H1 (cell line): ENCODE results near the gene CADM1. TPM values are rescaled to one million over a fixed set of nuclear protein-coding genes. Genes with fewer than 3 reads are reported as not detected.

Experiments used
- CTCF ChIA-PET: fragments of 300-600 bp; sonication (Branson Sonifier 250); formaldehyde crosslinking; loops from one replicate; lab custom pipeline; 2021; ENCODE audit not compliant: partially characterized antibody; lab: Charles Lee
- POLR2A ChIA-PET: fragments of 300-600 bp; sonication (Branson Sonifier 250); formaldehyde crosslinking; loops from one replicate; lab custom pipeline; 2021; ENCODE audit warnings: inconsistent platforms; ENCODE audit not compliant: partially characterized antibody; lab: Charles Lee
- DNase-seq, 2 experiments: peaks; one replicate each; pipeline versions ENCODE4 v3.0.0 to v3.0.0-alpha.2; 2010 to 2022; ENCODE audit warnings: low spot score in 2 of 2, low read depth in 1 of 2, mixed read lengths in 1 of 2
- FAIRE-seq: peaks from 2 replicates; lab custom pipeline; 2011; peaks lifted over from hg19 to GRCh38; lab: Jason Lieb, UNC
- H2AFZ ChIP-seq: 2 replicates; pipeline ENCODE4 v1.8.1; 2012; ENCODE audit warnings: low read length, inconsistent platforms
- H2AK5ac ChIP-seq: 2 replicates; pipeline ENCODE4 v1.6.1; 2013; ENCODE audit warnings: low read depth, low read length
- H2BK120ac ChIP-seq: replicated peaks from 2 replicates; pipeline ENCODE3; 2013; ENCODE audit warnings: low read depth, low read length, inconsistent platforms
- H2BK12ac ChIP-seq: 2 replicates; pipeline ENCODE4 v1.6.1; 2013; ENCODE audit warnings: low read depth, low read length
- H2BK15ac ChIP-seq: 2 replicates; pipeline ENCODE4 v1.6.1; 2013; ENCODE audit warnings: low read length
- H2BK20ac ChIP-seq: 2 replicates; pipeline ENCODE4 v1.6.1; 2013; ENCODE audit warnings: low read length
- H2BK5ac ChIP-seq: 2 replicates; pipeline ENCODE4 v1.6.1; 2013; ENCODE audit warnings: low read depth, low read length
- H3K14ac ChIP-seq: 2 replicates; pipeline ENCODE4 v1.6.1; 2013; ENCODE audit warnings: inconsistent platforms; ENCODE audit not compliant: insufficient read length
- H3K18ac ChIP-seq: 2 replicates; pipeline ENCODE4 v1.6.1; 2013; ENCODE audit warnings: low read length; ENCODE audit errors: extremely low read depth
- H3K23ac ChIP-seq: 2 replicates; pipeline ENCODE4 v1.6.1; 2013; ENCODE audit warnings: inconsistent platforms; ENCODE audit not compliant: insufficient read length
- H3K23me2 ChIP-seq: 2 replicates; pipeline ENCODE4 v1.6.1; 2013; ENCODE audit warnings: low read depth, low read length
- H3K27ac ChIP-seq: 2 replicates; pipeline ENCODE4 v1.6.1; 2011; ENCODE audit warnings: low read depth, low read length, inconsistent platforms
- H3K27me3 ChIP-seq, 4 experiments: replicated peaks in 1 of 4; 1 replicate in 1 of 4; 2 replicates in 3 of 4; pipeline versions ENCODE4 v1.6.1 to v1.8.1; 2011 to 2013; ENCODE audit warnings: low read length in 3 of 4, mild to moderate bottlenecking in 3 of 4, inconsistent platforms in 2 of 4, mixed read lengths in 2 of 4, moderate library complexity in 1 of 4; ENCODE audit not compliant: control insufficient read depth in 3 of 4, insufficient read depth in 3 of 4; ENCODE audit errors: extremely low read depth in 1 of 4
- H3K36me3 ChIP-seq, 4 experiments: 2 replicates each; pipeline versions ENCODE4 v1.6.1 to v1.8.1; 2011 to 2013; ENCODE audit warnings: mild to moderate bottlenecking in 4 of 4, low read length in 3 of 4, moderate library complexity in 2 of 4, control low read depth in 1 of 4, inconsistent platforms in 1 of 4; ENCODE audit not compliant: insufficient read depth in 4 of 4, control insufficient read depth in 2 of 4
- H3K4ac ChIP-seq: replicated peaks from 2 replicates; pipeline ENCODE3; 2013; ENCODE audit warnings: low read length, low read depth, mixed read lengths, inconsistent platforms; ENCODE audit not compliant: insufficient read length
- H3K4me1 ChIP-seq, 4 experiments: replicated peaks in 1 of 4; 1 replicate in 1 of 4; 2 replicates in 3 of 4; pipeline versions ENCODE4 v1.6.1 to v1.8.1; 2011 to 2013; ENCODE audit warnings: low read length in 3 of 4, inconsistent platforms in 2 of 4, mixed read lengths in 1 of 4; ENCODE audit not compliant: insufficient read depth in 4 of 4, control insufficient read depth in 3 of 4
- H3K4me2 ChIP-seq, 2 experiments: 2 replicates each; pipeline versions ENCODE4 v1.6.1 to v1.8.1; 2011 to 2013; ENCODE audit warnings: low read depth in 2 of 2, low read length in 2 of 2, control low read depth in 1 of 2, inconsistent platforms in 1 of 2, mild to moderate bottlenecking in 1 of 2; ENCODE audit not compliant: insufficient read depth in 1 of 2
- H3K4me3 ChIP-seq, 4 experiments: fragments of 200-600, 300-600 bp in 1 of 4; sonication (generic), shearing (Covaris generic), sonication (Bioruptor Twin) in 1 of 4; 2 replicates each; pipeline versions ENCODE4 v1.5.1 to v1.8.1; 2011 to 2016; ENCODE audit warnings: low read length in 4 of 4, low read depth in 3 of 4, control low read depth in 2 of 4, inconsistent platforms in 2 of 4, mild to moderate bottlenecking in 2 of 4, mixed read lengths in 1 of 4, moderate library complexity in 1 of 4; ENCODE audit not compliant: insufficient read depth in 2 of 4; ENCODE audit errors: extremely low read depth in 1 of 4
- H3K56ac ChIP-seq: replicated peaks from 2 replicates; pipeline ENCODE3; 2013; ENCODE audit warnings: low read depth, mild to moderate bottlenecking, mixed read lengths, low read length, inconsistent platforms; ENCODE audit not compliant: insufficient read length
- H3K79me1 ChIP-seq: 2 replicates; pipeline ENCODE4 v1.6.1; 2013; ENCODE audit warnings: low read depth, low read length, control low read depth
- H3K79me2 ChIP-seq, 2 experiments: 2 replicates each; pipeline versions ENCODE4 v1.6.1 to v1.8.1; 2012 to 2013; ENCODE audit warnings: low read length in 2 of 2, mild to moderate bottlenecking in 2 of 2, inconsistent platforms in 1 of 2; ENCODE audit not compliant: insufficient read depth in 2 of 2, control insufficient read depth in 1 of 2
- H3K9ac ChIP-seq, 4 experiments: replicated peaks in 1 of 4; 1 replicate in 1 of 4; 2 replicates in 3 of 4; pipeline versions ENCODE4 v1.6.1 to v1.8.1; 2011 to 2013; ENCODE audit warnings: low read depth in 3 of 4, low read length in 3 of 4, control low read depth in 2 of 4, mild to moderate bottlenecking in 2 of 4, moderate library complexity in 2 of 4, inconsistent platforms in 1 of 4; ENCODE audit errors: extremely low read depth in 1 of 4
- H3K9me3 ChIP-seq, 2 experiments: 2 replicates each; pipeline versions ENCODE4 v1.6.1 to v1.8.1; 2012 to 2013; ENCODE audit warnings: mild to moderate bottlenecking in 2 of 2, moderate library complexity in 2 of 2, control low read depth in 1 of 2, inconsistent platforms in 1 of 2, low read depth in 1 of 2, low read length in 1 of 2, mixed read lengths in 1 of 2; ENCODE audit not compliant: insufficient read depth in 2 of 2
- H4K20me1 ChIP-seq, 2 experiments: replicated peaks in 1 of 2; 2 replicates each; pipeline versions ENCODE3 to v1.8.1; 2011 to 2013; ENCODE audit warnings: inconsistent platforms in 2 of 2, low read length in 2 of 2, mild to moderate bottlenecking in 1 of 2; ENCODE audit not compliant: insufficient read depth in 2 of 2, control insufficient read depth in 1 of 2
- H4K5ac ChIP-seq: 2 replicates; pipeline ENCODE4 v1.6.1; 2013; ENCODE audit warnings: low read length, low read depth, mixed read lengths, inconsistent platforms; ENCODE audit not compliant: insufficient read length
- H4K8ac ChIP-seq: 2 replicates; pipeline ENCODE4 v1.8.0; 2013; ENCODE audit warnings: mild to moderate bottlenecking, moderate library complexity, low read length, inconsistent platforms; ENCODE audit not compliant: insufficient read depth; ENCODE audit errors: extremely low read depth
- H4K91ac ChIP-seq: replicated peaks from 2 replicates; pipeline ENCODE3; 2013; ENCODE audit warnings: low read length, mixed read lengths, inconsistent platforms; ENCODE audit not compliant: insufficient read length
- ASH2L ChIP-seq: fragments of 200-600, 300-600 bp; sonication (generic); IDR thresholded peaks from one replicate; pipeline ENCODE4 v1.7.1; 2017; ENCODE audit warnings: low read length
- ATF3 ChIP-seq: IDR thresholded peaks from 2 replicates; pipeline ENCODE4 v1.6.1; 2011; ENCODE audit warnings: low read depth, mild to moderate bottlenecking, low read length; ENCODE audit not compliant: insufficient read depth
- BACH1 ChIP-seq: IDR thresholded peaks from 2 replicates; pipeline ENCODE4 v1.6.1; 2012; ENCODE audit warnings: low read length, improper control_type of control experiment
- HDAC2 ChIP-seq, 2 experiments: fragments of 300-600 bp in 1 of 2; sonication (generic) in 1 of 2; IDR thresholded peaks; 2 replicates each; pipeline ENCODE4 v1.6.1; 2011 to 2012; ENCODE audit warnings: low read depth in 2 of 2, low read length in 2 of 2, mild to moderate bottlenecking in 2 of 2, moderate library complexity in 2 of 2, borderline replicate concordance in 1 of 2, inconsistent platforms in 1 of 2
- KDM4A ChIP-seq: IDR thresholded peaks from one replicate; pipeline ENCODE4 v1.7.1; 2012; ENCODE audit warnings: low read depth, mild to moderate bottlenecking, moderate library complexity, low read length, inconsistent platforms; ENCODE audit not compliant: severe bottlenecking
- KDM5A ChIP-seq: fragments of 200-600 bp; IDR thresholded peaks from 2 replicates; pipeline ENCODE4 v1.7.1; 2012; ENCODE audit warnings: mild to moderate bottlenecking, low read length, inconsistent platforms, mixed read lengths
- MAFK ChIP-seq: IDR thresholded peaks from 2 replicates; pipeline ENCODE4 v1.6.1; 2012; ENCODE audit warnings: low read depth, mild to moderate bottlenecking, improper control_type of control experiment, low read length
- NANOG ChIP-seq: IDR thresholded peaks from 2 replicates; pipeline ENCODE4 v1.6.1; 2011; ENCODE audit warnings: low read length, low read depth, mild to moderate bottlenecking, inconsistent platforms; ENCODE audit not compliant: insufficient read depth, poor library complexity, severe bottlenecking
- PHF8 ChIP-seq: fragments of 200-600 bp; sonication (generic); conservative IDR thresholded peaks from 2 replicates; pipeline ENCODE4 v1.7.1; 2012; ENCODE audit warnings: low read depth, mild to moderate bottlenecking, inconsistent platforms, low read length, moderate library complexity
- SIRT6 ChIP-seq: IDR thresholded peaks from one replicate; pipeline ENCODE4 v1.7.1; 2012; ENCODE audit warnings: low read length, inconsistent platforms
- YY1 ChIP-seq: IDR thresholded peaks from 2 replicates; pipeline ENCODE4 v1.6.1; 2011; ENCODE audit warnings: low read depth, mild to moderate bottlenecking, low read length
- WGBS, 2 experiments: shearing (Covaris generic) in 1 of 2; methylation state at CpG; one replicate each; pipeline versions ENCODE4 v1.1.6 to v1.1.7; 2013 to 2015; ENCODE audit warnings: low lambda C conversion rate in 2 of 2, mixed read lengths in 2 of 2, inconsistent platforms in 1 of 2, low coverage in 1 of 2, missing lambda C conversion rate in 1 of 2; ENCODE audit not compliant: insufficient replicate concordance in 2 of 2, insufficient coverage in 1 of 2, insufficient read length in 1 of 2; ENCODE audit errors: extremely low coverage in 1 of 2, missing lambda C conversion rate in 1 of 2; 5-methylcytosine and 5-hydroxymethylcytosine counted together
- polyA plus RNA-seq, 7 experiments: library from polyadenylated mRNA; depleted of rRNA in 3 of 7; stranded (reverse) in 5 of 7; unstranded in 2 of 7; fragments of >200 nt in 5 of 7; fragments of 200-250 nt in 2 of 7; gene quantifications; 1 replicate in 5 of 7; 2 replicates in 1 of 7; 4 replicates in 1 of 7; pipeline versions ENCODE4 v1.2.1 to v1.2.3, GENCODE V29; 2011 to 2013; ENCODE audit warnings: missing spikeins in 2 of 7, mixed read lengths in 2 of 7
- total RNA-seq: library from RNA; stranded (reverse); fragmentation: NEBNext Ultra II Directional; extraction: Animal tissue kit (Norgen Biotek cat#: 25700); gene quantifications from 2 replicates; pipeline ENCODE4 v1.2.1, GENCODE V29; 2021
- TF ChIP-seq, protein P1 (sequence below): IDR thresholded peaks from 2 replicates; pipeline ENCODE4 v1.6.1; 2012; ENCODE audit warnings: low read length, inconsistent platforms

Gene CADM1
- total and polyA plus RNA-seq, 2 of the 8 experiments (the other 6 are each of a cell fraction or from before 2014, with no cell fraction given), result 8.3 to 25.3 TPM

- H3K4me1 ChIP-seq, result peaks cover 0 to under 1% (median 0%) of the 10 kb centered on the region in 4 experiments; a peak in 1 of 7 replicates
- FAIRE-seq, result no peak
- H3K14ac ChIP-seq, result no peak overlapping the region
- H2AK5ac ChIP-seq, result no peak overlapping the region
- no peaks in the 10 kb centered on the region for H3K9me3 ChIP-seq
- H3K56ac ChIP-seq, result no peak overlapping the region
- no peak overlapping the region for H2AFZ ChIP-seq
- H3K23me2 ChIP-seq, result no peaks in the 10 kb centered on the region
- H2BK20ac ChIP-seq, result no peak overlapping the region
- H3K27ac ChIP-seq, result no peak overlapping the region
- DNase-seq, result no peak
- H4K91ac ChIP-seq, result no peak overlapping the region
- no peak overlapping the region for H3K4ac ChIP-seq
- H3K9ac ChIP-seq, result no peak overlapping the region
- ChIA-PET CTCF (interaction anchor here (0.8 to 2.4 kb wide), 8 partner anchors 9 to 551 kb away, joined by 3 to 8 read pairs (median 5); no protein-coding TSS in a partner anchor), POLR2A (interaction anchor here (0.9 kb wide), 1 partner anchor 9 kb away, joined by 3 read pairs; no protein-coding TSS in a partner anchor)
- H4K20me1 ChIP-seq, result no peaks in the 10 kb centered on the region
- H3K18ac ChIP-seq, result no peak overlapping the region
- no peak overlapping the region for H2BK15ac ChIP-seq
- H3K79me2 ChIP-seq, result no peaks in the 10 kb centered on the region
- no peaks in the 10 kb centered on the region for H3K36me3 ChIP-seq
- no peak overlapping the region for H3K23ac ChIP-seq
- no peaks in the 10 kb centered on the region; the same call in 1 of the 2 replicates for H3K79me1 ChIP-seq
- no peak overlapping the region for H3K4me3 ChIP-seq
- 100% methylated on average over 1 of the region's 1 CpG; no CpG with 5 or more reads in 1 of the 2 experiments for WGBS, 2 experiments
- H2BK12ac ChIP-seq, result no peak overlapping the region
- H3K4me2 ChIP-seq, result no peak overlapping the region
- H4K5ac ChIP-seq, result no peak overlapping the region
- no peak overlapping the region for H2BK120ac ChIP-seq
- no peak overlapping the region for H4K8ac ChIP-seq
- H3K27me3 ChIP-seq, result no peaks in the 10 kb centered on the region; a peak in 1 of 7 replicates
- no peak overlapping the region for H2BK5ac ChIP-seq
- no peak for TF ChIP-seq MAFK
- TF ChIP-seq KDM5A, result no peak
- TF ChIP-seq NANOG, result no peak
- no peak for TF ChIP-seq SIRT6
- no peak for TF ChIP-seq HDAC2 (IDR thresholded peaks at IDR 0.05; ENCODE audit: borderline replicate concordance in 1 of 2, low read depth in 2 of 2, low read length in 2 of 2)
- TF ChIP-seq, protein P1, sequence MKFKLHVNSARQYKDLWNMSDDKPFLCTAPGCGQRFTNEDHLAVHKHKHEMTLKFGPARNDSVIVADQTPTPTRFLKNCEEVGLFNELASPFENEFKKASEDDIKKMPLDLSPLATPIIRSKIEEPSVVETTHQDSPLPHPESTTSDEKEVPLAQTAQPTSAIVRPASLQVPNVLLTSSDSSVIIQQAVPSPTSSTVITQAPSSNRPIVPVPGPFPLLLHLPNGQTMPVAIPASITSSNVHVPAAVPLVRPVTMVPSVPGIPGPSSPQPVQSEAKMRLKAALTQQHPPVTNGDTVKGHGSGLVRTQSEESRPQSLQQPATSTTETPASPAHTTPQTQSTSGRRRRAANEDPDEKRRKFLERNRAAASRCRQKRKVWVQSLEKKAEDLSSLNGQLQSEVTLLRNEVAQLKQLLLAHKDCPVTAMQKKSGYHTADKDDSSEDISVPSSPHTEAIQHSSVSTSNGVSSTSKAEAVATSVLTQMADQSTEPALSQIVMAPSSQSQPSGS, result no peak
- TF ChIP-seq ASH2L, result no peak
- no peak for TF ChIP-seq ATF3
- no peak for TF ChIP-seq KDM4A
- no peak for TF ChIP-seq PHF8
- no peak for TF ChIP-seq YY1
- TF ChIP-seq BACH1, result no peak
Measured at GRCh38 chr11:115325523-115325922, 178.7 kb downstream of the CADM1 start.
